Measurements from ENCODE around the gene ATXN7. TPM values are rescaled to one million over a fixed set of nuclear protein-coding genes. Genes with fewer than 3 reads are reported as not detected.

ATXN7 gene
- polyA plus RNA-seq, 1 donor: 29.0 TPM

DNA sequence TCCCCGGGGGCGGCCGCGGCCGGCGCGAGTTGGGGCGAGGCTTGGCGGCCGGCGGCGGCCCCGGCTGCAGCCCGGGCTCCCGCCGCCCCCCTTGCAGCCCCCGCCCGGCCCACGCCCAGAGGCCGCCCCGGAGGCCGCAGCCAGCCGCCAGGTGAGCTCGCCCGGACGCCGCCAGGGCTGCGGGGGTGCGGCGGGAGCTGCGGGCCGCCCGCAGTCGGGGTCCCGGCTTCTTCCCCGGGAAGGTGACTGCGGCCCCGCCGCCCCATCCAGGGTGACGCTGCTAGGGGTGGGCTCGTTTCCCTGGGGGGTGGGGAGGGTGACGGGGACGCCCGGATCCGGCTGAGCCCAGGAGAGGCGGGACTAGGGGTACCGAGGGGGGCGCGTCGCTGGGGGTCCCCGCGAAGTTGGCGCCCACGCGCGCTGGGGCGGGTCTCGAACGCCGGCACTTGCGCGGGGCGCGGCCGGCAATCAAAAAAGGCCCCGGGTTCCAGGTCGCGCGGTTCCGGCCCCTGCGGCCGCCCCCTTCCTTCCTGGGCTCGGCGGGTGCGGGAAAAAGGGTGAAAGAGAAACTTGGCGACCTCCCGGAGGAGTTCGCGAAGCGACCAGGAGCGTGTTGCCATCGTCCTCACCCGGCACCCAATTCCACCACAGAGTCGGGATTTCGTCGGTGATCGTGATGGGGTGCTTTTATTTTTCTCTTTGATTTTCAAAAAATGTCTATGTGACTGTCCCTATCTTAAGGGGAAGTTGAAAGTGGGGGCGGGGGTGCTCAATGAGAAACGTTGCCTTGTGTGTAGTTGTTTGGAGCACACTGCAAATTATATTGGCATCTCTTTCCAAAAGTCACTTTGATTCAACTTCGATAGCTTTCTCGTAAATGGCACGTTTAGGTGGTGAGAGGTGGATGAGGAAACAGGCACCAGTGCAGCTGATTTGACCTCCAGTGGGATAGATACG is 619 bp downstream of the ATXN7 start:
- DNase-seq: peak; percentile 30

DNA sequence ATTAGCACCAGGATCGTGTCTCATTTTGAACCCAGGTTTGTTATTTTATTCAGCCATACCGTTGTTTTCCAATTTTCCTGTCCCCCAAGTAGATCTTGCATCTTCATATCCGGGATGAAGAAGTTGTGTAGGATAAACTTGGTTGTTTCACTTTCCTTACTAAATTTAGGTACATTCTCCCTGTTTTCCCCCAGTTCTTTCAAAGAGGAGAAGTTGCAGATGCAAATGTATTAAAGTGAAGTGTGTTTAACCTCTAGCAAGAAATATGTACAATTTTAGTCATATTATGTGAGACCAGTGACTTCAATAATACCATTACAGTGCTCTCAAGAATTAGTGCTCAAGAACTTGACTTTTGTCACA is 1.3 kb downstream of the ATXN7 start:
- DNase-seq: no peak

DNA sequence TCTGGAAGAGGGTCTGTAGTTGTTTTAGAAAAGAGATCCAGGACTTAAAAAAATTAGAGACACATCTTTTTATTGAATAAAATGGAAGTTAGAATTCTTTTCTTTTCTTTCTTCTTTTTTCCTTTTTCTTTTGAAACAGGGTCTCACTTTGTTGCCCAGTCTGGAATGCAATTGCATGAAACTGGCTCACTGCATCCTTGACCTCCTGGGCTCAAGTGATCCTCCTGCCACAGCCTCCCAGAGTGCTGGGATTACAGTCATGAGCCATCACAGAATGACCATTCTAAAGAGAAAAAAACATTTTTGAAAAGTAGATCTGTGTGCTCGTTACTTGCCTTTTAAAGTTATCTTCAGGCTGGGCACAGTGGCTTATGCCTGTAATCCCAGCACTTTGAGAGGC is 3.6 kb downstream of the ATXN7 start:
- DNase-seq: no peak

DNA sequence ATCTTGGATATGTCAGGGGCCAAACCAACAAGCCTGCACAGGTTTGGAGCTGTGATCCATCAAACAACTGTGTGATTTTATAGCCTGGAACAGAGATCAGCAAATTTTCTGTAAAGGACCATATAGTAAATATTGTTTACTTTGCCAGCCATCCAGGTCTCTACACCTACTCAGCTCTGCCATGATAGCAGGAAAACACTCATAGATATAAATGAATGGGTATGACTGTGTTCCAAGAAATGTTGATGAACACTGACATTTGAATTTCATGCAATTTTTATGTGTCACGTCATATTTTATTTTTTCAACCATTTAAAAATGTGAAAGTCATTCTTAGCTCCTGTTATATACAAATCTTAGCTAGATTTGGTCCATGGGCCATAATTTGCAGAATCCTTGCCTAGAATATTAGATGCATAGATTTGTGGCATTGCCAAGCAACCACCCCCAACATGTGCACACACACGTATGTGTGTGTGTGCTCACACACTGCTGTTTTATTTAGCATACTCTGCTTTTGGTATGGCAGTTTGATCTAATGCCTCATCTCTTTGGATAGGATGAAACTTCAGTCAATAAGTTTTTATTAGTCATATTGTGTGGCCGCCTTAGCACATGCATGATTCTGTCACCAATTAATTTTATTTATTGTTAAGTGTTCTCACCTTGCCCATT is 6.4 kb downstream of the ATXN7 start:
- no peak for DNase-seq

DNA sequence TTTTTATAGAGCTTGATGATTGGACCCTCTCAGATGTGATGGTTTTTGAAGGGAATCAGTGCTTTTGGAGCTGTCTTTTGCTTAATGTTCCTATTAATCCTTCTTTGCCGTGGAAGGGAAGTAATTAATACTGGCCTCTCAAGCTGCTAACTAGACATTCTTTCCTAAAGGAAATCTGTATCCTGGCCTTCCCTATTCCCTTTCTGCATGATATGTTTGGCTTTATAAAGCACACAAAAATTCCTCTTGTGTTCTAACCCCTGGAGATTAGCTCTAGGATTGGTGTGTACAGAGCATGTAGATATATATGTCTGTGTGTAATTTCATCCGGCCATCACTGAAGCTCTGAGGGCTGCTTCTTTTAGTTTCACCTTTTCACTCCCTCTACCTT is 6.9 kb downstream of the ATXN7 start:
- no peak for DNase-seq

DNA sequence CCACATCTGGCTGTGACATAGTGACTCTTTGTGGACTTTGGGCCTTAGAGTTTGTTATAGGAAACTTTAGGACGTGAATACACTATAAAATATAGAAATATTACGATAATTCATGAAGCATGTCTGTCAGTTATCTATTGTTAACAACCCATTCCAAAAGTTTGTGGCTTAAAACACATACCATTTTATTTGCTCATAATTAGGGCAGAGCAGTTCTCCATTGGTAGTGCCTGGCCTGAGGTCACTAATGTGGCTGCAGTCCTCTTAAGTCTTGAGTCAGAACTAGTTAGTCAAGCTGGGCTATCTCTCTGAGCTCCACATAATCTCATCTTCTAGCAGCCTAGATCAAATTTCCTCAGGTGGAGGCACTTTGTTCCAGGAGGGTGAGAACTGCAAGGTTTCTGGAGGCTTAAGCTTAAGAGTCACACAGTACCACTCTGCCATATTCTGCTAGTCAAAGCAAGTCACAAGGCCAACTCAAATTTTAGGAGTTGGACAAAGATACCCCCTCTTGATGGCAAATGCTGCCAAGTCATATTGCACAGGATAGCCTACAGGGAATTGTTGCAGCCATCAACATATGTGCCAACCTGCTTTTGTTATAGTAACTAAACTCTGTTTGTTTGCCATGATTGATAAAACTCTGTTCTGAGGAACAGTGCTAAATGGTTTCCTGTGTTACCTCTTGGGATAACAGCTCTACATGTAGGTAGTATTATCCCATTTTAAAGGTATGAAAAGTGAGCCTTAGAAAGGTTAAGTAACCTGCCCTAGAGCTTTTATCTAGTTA is 8.7 kb downstream of the ATXN7 start:
- no peak for DNase-seq

DNA sequence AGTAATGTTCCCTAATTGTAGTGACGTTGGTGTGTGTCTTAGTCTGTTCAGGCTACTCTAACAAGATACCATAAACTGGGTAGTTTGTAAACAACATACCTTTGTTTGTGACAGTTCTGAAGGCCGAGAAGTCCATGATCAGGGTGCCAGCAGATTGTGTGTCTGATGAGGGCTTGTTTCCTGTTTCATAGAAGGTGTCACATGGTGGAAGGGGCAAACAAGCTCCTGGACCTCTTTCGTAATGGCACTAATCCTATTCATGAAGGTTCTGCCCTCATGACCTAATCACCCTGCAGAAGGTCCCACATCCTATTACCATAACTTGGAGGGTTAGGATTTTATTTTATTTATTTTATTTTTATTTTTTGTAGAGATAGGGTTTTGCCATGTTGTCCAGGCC is 11.1 kb downstream of the ATXN7 start:
- no peak for DNase-seq

DNA sequence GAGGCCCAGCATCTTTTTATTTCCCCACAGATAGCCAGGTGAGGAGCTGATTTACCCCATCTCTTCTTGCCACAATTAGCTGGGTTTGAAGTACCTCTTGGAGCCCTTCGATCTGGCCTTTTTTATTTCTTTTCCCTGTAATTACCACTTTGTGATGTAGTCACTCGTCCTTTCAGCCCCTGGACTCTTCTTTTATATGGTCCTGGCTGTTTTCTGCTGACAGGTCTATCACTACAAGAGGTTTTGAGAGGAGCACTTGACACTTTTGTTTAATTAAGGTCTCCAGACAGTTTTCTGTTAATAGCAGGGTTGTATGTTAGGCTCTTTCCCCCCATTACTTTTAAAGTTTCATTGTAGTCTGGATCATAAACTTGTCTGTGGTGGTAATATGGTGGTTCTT is 11.8 kb downstream of the ATXN7 start:
- DNase-seq: no peak

DNA sequence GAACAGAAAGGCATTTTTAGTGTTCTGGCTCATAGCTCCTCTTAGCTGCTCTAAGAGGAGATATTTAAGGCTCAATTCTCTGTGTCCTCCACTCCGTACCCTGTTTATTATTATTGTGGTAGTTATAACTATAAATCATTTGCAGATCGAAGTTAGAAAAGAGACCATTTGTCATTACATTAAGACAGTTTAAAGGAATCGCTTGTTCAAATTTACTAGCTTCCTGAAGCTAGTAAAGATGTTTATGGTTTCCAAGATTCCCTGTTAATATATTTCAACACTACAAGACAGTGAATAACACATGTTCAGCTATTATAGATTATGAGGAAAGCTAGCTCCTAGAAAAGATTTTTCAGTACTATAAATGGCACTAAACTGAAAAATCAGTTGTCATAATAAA is 12.6 kb downstream of the ATXN7 start:
- no peak for DNase-seq

DNA sequence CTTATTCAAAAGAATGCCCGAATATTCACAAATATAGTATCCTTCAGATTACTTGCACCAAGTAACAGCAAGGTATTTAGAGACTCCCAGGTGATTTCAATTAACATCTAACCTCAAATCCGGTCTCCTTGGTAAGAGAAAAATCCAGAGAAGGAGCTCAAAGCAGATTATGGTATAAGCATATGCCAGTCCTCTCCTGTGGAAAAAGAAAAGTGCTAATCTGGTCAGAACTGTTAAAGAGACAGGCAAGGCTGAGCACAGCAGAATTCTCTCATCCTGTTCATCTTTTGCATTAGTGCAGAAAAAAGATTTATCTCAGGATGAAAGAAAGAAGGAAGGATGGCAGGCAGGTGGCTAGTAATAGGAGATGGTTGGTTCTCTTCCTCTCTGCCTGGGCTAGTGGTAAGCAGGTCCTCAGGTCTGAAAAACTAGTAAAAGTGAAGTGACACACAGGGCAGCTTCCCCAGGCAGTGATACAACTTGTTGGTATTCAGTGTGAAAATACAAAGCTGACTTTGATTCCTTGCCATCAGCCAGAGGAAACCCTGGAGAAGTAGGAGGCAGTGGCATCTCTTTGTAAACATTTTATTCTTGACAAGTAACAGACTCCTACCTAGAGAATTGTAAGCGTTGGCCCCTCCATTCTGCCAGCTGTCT is 14.2 kb downstream of the ATXN7 start:
- DNase-seq: no peak

DNA sequence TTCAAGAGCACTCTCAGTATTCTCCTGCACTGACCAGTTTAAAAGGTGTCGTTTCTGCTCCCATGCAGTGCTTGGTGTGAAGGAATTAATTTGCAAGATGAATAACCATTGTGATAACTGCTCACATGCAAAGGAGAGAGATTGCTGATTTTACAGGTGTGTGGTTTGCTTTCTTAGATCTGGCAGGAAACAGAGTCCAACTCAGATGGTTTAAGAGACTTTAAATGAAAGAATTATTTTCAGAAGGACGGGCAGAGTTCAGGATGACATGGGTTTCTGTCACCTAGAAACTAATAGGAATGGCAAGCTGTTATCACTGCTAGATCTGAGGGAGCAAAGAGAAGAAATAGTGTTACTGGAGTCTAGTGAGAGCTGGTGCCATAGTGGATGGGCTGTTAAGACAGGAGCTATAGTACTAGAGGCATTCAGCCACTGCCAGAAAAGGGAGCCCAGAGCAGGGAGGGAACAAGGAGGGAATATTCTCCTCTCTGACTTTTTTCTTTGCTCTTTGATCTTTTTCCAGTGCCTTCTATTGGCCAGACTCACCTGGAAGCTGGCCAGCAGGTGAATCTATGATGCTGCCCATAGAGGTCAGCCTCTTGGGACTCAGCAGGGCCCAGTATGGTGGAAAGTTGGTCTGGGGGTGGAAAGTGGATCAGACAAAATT is 14.9 kb downstream of the ATXN7 start:
- DNase-seq: no peak

DNA sequence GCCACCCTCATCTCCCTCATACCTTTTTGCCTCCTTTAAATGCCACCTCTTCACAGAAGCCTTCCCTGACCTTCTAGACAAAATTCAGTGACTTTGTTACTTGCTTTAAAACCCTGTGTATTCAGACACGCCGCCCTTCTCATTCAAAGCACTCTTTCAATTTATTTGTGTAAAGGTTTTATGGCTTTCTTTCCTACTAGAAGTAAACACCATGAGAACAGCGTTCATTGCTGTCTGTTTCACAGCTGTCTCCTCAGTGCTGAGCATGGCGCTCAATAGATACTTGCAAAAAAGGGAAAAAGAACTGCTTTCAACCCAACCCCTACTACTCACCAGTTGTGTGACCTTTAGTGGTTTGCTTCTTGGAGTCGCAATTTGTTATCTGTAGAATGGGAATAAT is 17.0 kb downstream of the ATXN7 start:
- no peak for DNase-seq

DNA sequence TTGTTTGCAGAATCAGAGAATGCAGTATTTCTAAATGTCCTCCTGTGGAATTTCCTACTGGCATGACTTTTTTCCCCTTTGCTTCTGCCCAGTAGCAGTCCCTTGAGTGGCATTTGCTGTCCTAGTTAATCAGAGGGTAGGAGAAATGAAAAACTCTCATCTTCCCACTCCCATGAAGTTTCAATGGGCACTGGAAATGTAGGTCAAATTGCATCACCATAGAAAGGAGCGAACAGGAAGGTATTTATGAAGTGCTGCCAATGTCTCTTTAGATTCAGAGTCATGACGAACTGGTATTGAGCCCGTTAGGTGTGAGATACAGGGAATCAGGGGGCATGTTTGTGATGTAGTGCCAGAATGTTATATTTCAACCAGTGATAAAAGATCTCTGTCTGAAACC is 23.2 kb downstream of the ATXN7 start:
- DNase-seq: no peak

DNA sequence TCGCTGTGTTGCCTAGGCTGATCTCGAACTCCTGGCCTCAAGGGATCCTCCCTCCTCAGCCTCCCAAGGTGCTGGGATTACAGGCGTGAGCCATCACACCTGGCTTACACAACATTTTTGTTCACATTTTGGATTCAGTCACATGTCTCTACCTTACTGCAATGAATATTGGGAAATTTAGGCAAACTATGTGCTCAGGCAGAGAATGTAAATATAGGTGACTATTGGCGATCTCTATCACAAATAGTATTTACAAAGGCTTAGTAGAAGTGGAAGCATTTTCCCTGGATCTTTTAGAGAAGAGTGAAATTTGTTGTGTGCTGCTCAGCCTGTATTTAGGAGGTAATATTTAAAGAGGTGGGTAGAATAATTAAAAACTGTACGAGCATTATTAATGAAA is 27.9 kb downstream of the ATXN7 start:
- no peak for DNase-seq

DNA sequence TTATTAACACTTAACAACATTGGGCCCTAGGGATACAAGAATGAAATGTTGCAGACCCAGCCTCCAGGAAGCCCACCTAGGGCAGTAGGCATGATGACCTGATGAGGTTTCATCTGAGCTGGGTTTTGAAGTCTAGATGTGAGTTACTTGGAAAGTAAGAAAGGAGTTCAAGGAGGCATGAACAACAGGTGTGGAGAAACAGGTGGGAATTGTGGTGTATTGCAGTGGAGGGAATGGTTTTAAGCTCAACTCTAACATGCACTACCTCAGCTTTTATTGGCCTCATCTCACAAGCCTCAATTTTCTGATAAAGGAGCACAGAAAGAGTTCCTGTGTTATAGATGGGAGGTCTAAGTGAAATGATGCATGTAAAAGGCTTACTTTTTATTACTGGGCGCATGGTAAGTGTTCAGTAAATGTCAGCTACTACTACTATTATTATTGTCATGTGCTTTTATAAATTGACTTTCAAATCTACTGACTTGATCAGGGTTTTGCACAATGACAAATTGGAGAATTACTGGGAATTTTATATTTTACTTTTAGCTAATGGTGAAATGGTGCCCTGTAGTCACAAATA is 29.2 kb downstream of the ATXN7 start:
- no peak for DNase-seq

DNA sequence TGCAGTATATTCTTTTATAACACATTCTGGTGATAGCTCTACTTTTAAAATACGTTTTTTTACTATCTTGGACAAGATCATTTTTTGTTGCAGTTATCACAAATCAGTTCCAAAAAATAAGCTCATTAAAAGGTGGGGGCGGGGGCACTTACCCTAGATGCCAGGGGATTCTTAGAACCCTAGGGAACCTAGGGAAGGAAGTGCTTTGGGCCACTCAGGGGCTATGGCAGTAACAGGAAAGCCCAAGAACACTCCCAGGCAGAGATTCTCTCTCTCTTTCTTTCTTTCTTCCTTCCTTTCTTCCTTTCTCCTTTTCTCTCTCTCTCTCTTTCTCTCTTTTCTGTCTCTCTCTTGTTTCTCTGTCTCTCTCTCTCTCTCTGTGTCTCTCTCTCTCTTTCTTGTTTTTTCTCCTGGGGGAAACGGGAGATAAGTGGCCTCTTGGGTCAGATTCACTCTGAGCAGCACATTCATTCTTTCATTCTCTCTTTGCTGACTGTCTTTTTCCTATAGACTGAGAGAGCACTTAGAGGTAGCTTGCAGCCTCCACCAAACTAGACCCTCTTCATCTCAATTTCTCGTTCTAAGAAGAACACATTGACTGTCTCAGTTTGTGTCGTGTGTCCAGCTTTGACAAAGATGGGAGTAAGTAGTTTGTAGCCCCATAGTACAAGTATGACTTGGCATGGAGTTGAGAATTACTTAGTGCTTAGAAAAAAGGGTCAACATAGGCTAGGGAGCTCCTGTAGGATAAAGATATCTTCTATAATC is 31.9 kb downstream of the ATXN7 start:
- DNase-seq: no peak

DNA sequence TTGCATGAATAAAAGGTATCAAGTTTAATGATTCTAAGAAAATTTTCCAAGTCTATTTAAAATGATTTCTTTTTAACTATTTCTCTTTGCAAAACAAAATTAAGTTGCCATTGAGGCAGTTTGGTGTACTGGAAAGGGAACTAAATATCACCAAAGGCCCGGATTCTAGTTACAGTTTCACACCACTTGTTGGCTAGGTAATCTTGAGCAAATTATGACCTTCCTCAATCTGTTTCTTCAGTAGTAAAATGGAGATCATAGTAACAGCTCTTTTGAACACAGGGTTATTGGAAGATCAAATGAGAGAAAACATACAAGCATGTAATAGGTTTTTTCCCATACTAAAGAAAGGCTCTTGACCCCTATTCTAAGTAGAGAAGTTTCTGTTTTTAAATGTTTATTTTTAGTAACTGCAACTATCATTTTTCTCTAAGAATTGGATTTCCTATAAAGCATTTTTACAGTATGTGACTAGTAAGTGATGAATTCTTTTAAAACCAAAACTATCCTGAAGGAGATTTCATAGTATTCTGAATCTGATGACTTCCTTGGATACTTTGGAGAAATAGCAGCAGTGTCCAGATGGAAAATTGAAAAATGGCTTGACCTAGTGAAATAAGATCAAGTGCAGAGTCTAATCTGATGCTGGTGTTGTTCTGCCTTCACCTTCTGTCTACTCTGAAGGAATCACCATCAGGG is 32.8 kb downstream of the ATXN7 start:
- DNase-seq: no peak

DNA sequence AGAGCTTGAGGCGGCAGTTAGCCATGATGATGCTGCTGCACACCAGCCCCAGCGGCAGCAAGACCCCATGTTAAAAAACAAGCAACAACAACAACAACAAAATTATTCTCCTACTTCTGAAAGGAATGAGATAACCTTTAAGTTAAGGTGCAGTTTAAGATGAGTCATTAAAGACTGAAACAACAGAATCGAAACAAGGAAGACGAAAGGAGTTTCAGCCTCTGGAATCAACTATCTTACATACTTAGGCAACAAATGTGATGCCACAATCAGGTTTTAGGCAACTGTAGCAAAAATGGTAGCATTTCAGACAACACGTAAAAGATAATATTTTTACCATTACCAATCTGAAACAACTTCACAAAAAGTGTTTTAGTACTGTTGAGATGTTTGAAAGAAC is 36.3 kb downstream of the ATXN7 start:
- no peak for DNase-seq

DNA sequence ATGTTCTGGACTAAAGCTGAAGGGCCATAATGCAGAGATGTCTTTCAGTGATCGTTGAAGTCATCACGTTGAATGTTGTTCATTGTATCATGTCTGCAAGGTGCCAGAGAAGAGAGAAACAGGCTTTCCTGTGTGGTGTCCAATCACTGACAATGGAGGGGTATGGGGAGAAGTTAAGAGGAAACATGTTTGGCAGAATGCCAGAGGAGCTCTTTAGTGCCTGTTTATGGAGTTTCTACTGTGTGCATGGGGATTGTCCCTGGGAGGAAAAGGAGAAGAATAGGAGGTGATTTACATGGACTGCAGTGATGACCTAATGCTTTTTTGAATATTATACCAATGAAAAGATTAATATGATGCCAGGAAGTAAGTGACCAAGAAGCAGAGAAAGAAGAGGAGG is 36.8 kb downstream of the ATXN7 start:
- DNase-seq: no peak

Measured in left kidney (tissue), 2 donors.